Glutamatergic neuron (in vitro differentiated cells): ENCODE data around the gene LHFPL4. TPM values are rescaled to one million over a fixed set of nuclear protein-coding genes. Genes with fewer than 3 reads are reported as not detected.

Source experiments
- DNase-seq: peaks from one replicate; pipeline ENCODE4 v3.0.0; 2022
- H3K27ac Mint-ChIP-seq: one replicate; pipeline ENCODE4 v1.8.0; 2020; ENCODE audit warnings: mild to moderate bottlenecking, mixed read lengths, inconsistent platforms; ENCODE audit not compliant: unreplicated experiment
- H3K27me3 Mint-ChIP-seq: one replicate; pipeline ENCODE4 v1.8.0; 2020; ENCODE audit warnings: mild to moderate bottlenecking, moderate library complexity, mixed read lengths, inconsistent platforms; ENCODE audit not compliant: unreplicated experiment
- H3K36me3 Mint-ChIP-seq: one replicate; pipeline ENCODE4 v1.8.0; 2020; ENCODE audit warnings: mild to moderate bottlenecking, mixed read lengths, inconsistent platforms; ENCODE audit not compliant: unreplicated experiment
- H3K4me1 Mint-ChIP-seq: one replicate; pipeline ENCODE4 v1.8.0; 2020; ENCODE audit warnings: mild to moderate bottlenecking, low read depth, mixed read lengths, inconsistent platforms; ENCODE audit not compliant: unreplicated experiment
- H3K4me3 Mint-ChIP-seq: one replicate; pipeline ENCODE4 v1.8.0; 2020; ENCODE audit warnings: mild to moderate bottlenecking, mixed read lengths, inconsistent platforms; ENCODE audit not compliant: unreplicated experiment
- H3K9me3 Mint-ChIP-seq: one replicate; pipeline ENCODE4 v1.8.0; 2020; ENCODE audit warnings: mild to moderate bottlenecking, moderate library complexity, mixed read lengths, inconsistent platforms; ENCODE audit not compliant: unreplicated experiment
- total RNA-seq: library from RNA; stranded (reverse); fragmentation: NEBNext Ultra II Directional; extraction: Animal tissue kit (Norgen Biotek cat#: 25700); gene quantifications from one replicate; pipeline ENCODE4 v1.2.1, GENCODE V29; 2021; ENCODE audit not compliant: unreplicated experiment
- TF ChIP-seq, protein P1 (sequence below): fragments of 200-600 bp; sonication (generic); IDR thresholded peaks from one replicate; pipeline ENCODE4 v1.5.0; 2021; ENCODE audit not compliant: partially characterized antibody, unreplicated experiment

The LHFPL4 gene
- total RNA-seq, 1 donor from 2014 or later, result 23.4 TPM

DNA sequence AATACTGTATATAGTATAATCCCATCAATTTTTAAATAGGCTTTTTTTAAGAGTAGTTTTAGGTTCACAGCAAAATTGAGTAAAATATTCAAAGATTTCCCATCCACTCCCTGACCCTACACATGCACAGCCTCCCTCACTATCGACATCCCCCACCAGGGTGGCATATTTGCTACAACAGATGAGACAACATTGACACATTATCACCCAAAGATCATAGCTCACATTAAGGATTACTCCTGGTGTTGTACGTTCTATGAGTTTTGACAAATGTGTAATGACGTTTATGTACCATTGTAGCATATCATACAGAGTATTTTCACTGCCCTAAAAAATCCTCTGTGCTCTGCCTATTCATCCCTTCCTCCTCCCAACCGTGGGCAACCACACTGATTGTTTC, 39.3 kb downstream of the LHFPL4 start:
- no peak for DNase-seq
- TF ChIP-seq, protein P1, sequence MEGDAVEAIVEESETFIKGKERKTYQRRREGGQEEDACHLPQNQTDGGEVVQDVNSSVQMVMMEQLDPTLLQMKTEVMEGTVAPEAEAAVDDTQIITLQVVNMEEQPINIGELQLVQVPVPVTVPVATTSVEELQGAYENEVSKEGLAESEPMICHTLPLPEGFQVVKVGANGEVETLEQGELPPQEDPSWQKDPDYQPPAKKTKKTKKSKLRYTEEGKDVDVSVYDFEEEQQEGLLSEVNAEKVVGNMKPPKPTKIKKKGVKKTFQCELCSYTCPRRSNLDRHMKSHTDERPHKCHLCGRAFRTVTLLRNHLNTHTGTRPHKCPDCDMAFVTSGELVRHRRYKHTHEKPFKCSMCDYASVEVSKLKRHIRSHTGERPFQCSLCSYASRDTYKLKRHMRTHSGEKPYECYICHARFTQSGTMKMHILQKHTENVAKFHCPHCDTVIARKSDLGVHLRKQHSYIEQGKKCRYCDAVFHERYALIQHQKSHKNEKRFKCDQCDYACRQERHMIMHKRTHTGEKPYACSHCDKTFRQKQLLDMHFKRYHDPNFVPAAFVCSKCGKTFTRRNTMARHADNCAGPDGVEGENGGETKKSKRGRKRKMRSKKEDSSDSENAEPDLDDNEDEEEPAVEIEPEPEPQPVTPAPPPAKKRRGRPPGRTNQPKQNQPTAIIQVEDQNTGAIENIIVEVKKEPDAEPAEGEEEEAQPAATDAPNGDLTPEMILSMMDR, result no peak
- Mint-ChIP-seq H3K4me3 (no peak overlapping the region), H3K36me3 (peaks cover 1% of the 10 kb centered on the region), H3K27me3 (peaks cover 3% of the 10 kb centered on the region), H3K4me1 (peaks cover under 1% of the 10 kb centered on the region), H3K27ac (no peak overlapping the region), H3K9me3 (peaks cover under 1% of the 10 kb centered on the region)

DNA sequence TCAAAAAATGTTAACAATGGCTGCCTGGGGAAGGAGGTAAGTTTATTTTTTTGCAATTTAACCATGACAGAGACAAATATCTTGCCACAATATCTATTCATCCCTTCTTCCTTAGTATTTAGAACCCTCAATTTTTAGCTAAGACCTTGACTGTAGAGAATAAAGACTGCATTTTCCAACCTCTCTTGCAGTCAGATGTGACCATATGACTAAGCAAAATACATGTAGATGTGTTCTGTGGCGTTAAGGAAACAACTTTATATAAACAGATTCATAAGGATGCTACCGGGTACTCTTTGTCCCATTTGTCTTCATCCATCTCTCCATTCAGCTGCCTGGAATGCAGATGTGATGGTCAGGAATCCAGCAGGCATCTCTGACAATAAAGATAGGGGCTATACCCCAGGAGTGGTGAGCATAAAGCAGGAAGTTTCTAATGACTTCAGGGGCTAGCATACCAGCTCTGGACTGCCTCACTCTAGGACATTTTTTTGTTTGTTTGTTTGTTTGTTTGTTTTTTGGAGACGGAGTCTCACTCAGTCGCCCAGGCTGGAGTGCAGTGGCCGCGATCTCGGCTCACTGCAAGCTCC, 41.1 kb downstream of the LHFPL4 start:
- Mint-ChIP-seq H3K36me3 (no peaks in the 10 kb centered on the region), H3K4me1 (peaks cover 4% of the 10 kb centered on the region), H3K27me3 (peaks cover 11% of the 10 kb centered on the region), H3K9me3 (no peaks in the 10 kb centered on the region), H3K4me3 (no peak overlapping the region), H3K27ac (no peak overlapping the region)
- DNase-seq, result no peak
- TF ChIP-seq, protein P1, result no peak

DNA sequence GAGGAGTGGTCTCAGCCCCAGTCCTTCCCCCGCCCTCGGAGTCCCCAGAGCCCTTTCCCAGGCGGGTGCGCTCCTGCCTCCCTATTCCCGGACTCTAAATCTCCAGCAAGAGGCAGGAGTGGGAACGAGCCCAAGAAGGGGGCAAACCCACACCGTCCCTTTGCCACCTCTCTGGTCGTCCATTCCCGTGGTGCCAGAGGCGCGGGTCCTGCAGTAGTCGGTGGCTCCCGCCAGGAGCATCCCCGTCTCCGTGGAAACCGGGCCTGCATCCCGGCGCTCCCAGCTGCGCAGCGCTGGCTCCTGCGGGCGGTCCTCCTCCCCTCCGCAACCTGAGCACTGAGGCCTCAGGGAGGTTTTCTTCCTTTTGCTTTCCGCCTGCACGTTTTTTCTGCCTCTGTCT, 44.8 kb downstream of the LHFPL4 start:
- H3K4me1 Mint-ChIP-seq, result peaks cover 4% of the 10 kb centered on the region
- H3K27me3 Mint-ChIP-seq, result peaks cover 11% of the 10 kb centered on the region
- H3K27ac Mint-ChIP-seq, result no peak overlapping the region
- peak; percentile 76 for DNase-seq
- H3K36me3 Mint-ChIP-seq, result no peaks in the 10 kb centered on the region
- peaks cover 3% of the 10 kb centered on the region for H3K9me3 Mint-ChIP-seq
- H3K4me3 Mint-ChIP-seq, result no peak overlapping the region
- TF ChIP-seq, protein P1, result peak; percentile 12

DNA sequence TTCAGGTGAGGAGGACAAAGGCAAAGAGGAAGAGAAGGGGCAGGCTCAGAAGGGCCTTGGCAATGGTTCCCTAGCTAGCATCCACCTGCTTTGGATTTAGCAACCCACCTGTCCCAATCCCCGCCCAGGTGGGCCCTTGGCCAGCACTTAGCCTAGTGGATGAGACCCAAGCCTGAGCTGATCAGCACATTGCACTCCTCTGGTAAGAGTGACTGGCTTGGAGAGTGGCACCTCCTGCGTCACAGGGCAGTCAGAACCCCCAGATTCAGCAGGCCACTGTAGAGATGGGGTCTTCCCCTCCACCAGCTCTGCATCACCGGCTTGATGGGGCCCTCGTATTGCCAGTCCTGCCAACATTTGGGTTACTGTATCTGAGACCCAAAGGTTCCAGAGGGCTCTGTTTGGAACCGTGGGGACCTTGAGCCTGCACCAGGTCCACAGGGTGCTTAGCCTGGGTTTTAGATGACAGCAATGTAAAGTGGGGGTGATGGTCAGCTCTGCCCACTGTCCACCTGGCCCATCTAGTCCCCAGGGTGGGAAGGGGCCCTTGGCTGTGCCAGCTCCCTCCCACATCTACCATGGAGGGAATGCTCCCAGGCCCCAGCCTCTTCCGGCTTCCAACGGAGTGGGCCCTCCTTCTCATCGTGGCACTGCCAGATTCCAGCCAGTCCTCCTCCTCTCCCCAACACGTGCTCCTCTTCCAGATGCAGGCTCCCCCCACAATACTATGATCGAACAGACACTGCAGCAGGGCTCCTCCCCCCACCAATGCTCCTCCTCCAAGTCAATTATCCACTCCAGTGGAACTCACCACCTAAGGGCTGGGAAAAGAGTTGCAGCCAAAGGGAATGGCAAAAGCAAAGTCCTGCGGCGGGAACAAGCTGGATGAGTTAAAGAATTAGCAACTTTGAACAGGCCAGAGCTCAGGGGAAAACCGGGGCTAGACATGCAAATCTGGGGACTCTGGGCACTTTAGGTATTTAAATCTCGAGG, 45.7 kb downstream of the LHFPL4 start:
- Mint-ChIP-seq H3K27me3 (peaks cover 11% of the 10 kb centered on the region), H3K4me3 (no peak overlapping the region), H3K27ac (no peak overlapping the region), H3K4me1 (peaks cover 4% of the 10 kb centered on the region), H3K36me3 (no peaks in the 10 kb centered on the region), H3K9me3 (peaks cover 3% of the 10 kb centered on the region)
- TF ChIP-seq, protein P1, result no peak
- no peak for DNase-seq

DNA sequence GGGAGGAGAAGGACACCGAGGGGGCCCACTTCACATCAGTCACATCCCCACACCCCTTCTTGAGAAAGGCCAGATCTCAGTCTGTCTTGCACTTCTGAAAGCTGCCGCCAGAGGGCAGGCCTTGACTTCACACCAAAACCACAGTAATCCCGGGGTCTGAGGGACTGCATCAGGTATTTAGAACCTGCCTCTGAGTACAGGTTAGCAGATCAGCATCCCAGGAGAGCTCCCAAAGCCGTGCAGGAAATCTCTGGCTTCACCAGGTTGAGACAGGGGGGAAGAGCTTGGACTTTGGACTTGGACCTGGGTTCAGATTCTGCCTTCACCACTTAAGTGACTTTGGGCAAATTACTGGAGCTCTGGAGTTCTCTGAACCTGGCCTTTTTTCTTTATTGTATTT, 50.3 kb downstream of the LHFPL4 start:
- H3K9me3 Mint-ChIP-seq, result peaks cover 8% of the 10 kb centered on the region
- H3K4me3 Mint-ChIP-seq, result no peak overlapping the region
- H3K36me3 Mint-ChIP-seq, result no peaks in the 10 kb centered on the region
- DNase-seq, result peak; percentile 87
- TF ChIP-seq, protein P1, result peak; percentile 98
- H3K4me1 Mint-ChIP-seq, result peaks cover 10% of the 10 kb centered on the region
- no peak overlapping the region for H3K27ac Mint-ChIP-seq
- H3K27me3 Mint-ChIP-seq, result peaks cover 6% of the 10 kb centered on the region
